ENCODE measurements around the gene CCDC57. TPM values are rescaled to one million over a fixed set of nuclear protein-coding genes. Genes with fewer than 3 reads are reported as not detected.

Gene CCDC57
- total and polyA plus RNA-seq, 9 of the 15 experiments (the other 6 are each of a cell fraction or from before 2014, with no cell fraction given), result 0.83 to 36.2 (median 13.6) TPM

DNA sequence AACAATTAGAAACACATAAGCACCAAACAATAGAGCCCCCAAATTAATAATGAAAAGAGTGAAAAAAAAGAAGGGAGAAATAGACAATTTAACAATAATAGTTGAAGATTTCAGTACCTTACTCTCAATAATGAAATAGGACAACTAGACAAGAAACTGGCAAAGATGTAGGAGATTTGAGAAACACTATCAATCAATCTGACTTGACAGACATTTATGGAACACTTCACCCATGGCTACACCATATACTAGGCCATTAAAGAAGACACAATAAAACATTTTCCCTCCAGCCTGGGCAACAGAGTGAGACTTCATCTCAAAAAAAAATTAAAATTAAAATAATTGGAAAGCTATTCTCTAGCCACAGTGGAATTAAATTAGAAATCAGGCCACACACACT is 142.0 kb downstream of the CCDC57 start (continued):
- TF ChIP-seq, protein P1, sequence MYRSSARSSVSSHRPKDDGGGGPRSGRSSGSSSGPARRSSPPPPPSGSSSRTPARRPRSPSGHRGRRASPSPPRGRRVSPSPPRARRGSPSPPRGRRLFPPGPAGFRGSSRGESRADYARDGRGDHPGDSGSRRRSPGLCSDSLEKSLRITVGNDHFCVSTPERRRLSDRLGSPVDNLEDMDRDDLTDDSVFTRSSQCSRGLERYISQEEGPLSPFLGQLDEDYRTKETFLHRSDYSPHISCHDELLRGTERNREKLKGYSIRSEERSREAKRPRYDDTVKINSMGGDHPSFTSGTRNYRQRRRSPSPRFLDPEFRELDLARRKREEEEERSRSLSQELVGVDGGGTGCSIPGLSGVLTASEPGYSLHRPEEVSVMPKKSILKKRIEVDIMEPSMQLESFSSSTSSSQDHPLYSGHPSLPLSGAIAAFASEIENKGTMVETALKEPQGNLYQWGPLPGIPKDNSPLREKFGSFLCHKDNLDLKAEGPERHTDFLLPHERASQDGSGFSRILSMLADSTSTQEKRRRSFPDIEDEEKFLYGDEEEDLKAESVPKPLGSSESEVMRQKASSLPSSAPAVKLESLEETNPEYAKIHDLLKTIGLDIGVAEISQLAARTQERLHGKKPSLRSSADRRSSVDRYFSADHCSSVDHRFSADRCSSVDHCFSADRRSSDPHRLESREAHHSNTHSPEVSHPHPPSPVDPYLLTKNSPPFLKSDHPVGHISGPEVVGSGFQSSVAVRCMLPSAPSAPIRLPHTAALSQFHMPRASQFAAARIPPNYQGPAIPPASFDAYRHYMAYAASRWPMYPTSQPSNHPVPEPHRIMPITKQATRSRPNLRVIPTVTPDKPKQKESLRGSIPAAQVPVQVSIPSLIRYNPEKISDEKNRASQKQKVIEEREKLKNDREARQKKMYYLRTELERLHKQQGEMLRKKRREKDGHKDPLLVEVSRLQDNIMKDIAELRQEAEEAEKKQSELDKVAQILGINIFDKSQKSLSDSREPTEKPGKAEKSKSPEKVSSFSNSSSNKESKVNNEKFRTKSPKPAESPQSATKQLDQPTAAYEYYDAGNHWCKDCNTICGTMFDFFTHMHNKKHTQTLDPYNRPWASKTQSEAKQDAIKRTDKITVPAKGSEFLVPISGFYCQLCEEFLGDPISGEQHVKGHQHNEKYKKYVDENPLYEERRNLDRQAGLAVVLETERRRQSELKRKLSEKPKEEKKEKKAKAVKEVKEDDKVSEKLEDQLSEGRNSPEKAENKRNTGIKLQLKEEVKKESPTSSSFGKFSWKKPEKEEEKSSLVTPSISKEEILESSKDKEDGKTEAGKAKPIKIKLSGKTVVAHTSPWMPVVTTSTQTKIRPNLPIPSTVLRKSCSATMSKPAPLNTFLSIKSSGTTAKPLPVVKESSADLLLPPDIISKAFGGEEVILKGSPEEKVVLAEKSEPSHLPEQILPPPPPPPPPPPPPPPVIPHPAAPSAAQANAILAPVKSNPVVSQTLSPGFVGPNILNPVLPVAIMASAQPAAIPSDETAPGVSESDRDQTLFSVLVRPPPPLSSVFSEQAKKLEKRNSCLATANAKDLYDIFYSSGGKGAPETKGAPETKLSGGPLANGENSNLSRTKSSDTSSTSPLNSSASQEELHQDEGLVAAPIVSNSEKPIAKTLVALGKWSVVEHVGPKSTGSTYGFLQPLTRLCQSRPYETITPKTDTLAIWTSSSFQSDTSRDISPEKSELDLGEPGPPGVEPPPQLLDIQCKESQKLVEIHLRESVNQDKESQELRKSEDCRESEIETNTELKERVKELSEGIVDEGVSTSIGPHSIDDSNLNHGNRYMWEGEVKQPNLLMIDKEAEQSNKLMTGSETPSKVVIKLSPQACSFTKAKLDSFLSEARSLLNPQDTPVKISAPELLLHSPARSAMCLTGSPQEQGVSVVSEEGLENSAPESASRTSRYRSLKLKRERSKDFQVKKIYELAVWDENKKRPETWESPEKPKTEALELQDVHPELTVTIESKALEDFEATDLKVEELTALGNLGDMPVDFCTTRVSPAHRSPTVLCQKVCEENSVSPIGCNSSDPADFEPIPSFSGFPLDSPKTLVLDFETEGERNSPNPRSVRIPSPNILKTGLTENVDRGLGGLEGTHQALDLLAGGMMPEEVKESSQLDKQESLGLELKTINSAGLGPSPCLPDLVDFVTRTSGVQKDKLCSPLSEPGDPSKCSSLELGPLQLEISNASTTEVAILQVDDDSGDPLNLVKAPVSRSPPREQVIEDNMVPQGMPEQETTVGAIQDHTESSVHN (IDR thresholded peaks at IDR 0.05; ENCODE audit: borderline replicate concordance in 1 of 2, low read depth in 1 of 2), result no peak
- TF ChIP-seq ZNF785 (CRISPR knock-in tag; IDR thresholded peaks at IDR 0.05), result no peak
- TF ChIP-seq RCOR1 (IDR thresholded peaks at IDR 0.05; ENCODE audit: borderline replicate concordance in 1 of 2, low read depth in 2 of 2, low read length in 2 of 2), result no peak
